Effector memory CD8-positive, alpha-beta T cell (primary cell): Measurements from ENCODE around the gene DDAH1.
"Not testable (repeated sequence)": the region's sequence is repeated elsewhere in the genome, so short reads cannot be mapped to it uniquely, and the experiment has no call there.

Source experiments
- ATAC-seq: fragments of 150-1000 bp; cut with Tn5 transposase; replicated peaks from 2 replicates; pipeline ENCODE4 v1.10.0; 2021; ENCODE audit warnings: mild to moderate bottlenecking, moderate library complexity
- DNase-seq, 3 experiments: peaks; one replicate each; pipeline ENCODE4 v3.0.0; 2021
- H3K27ac Mint-ChIP-seq, 2 donors: one replicate each; pipeline ENCODE4 v1.8.0; 2022; ENCODE audit warnings: mild to moderate bottlenecking in 2 of 2, mixed read lengths in 2 of 2, moderate library complexity in 2 of 2
- H3K27me3 Mint-ChIP-seq, 2 donors: one replicate each; pipeline ENCODE4 v1.8.0; 2022; ENCODE audit warnings: mixed read lengths in 2 of 2
- H3K36me3 Mint-ChIP-seq: one replicate; pipeline ENCODE4 v1.8.0; 2022; ENCODE audit warnings: mild to moderate bottlenecking, moderate library complexity, mixed read lengths; ENCODE audit not compliant: insufficient read depth
- H3K4me1 Mint-ChIP-seq, 2 donors: one replicate each; pipeline ENCODE4 v1.8.0; 2022; ENCODE audit warnings: low read depth in 2 of 2, mixed read lengths in 2 of 2
- H3K4me3 Mint-ChIP-seq, 2 donors: one replicate each; pipeline ENCODE4 v1.8.0; 2022; ENCODE audit warnings: mild to moderate bottlenecking in 2 of 2, mixed read lengths in 2 of 2, moderate library complexity in 2 of 2
- H3K9me3 Mint-ChIP-seq, 2 donors: one replicate each; pipeline ENCODE4 v1.8.0; 2022; ENCODE audit warnings: mixed read lengths in 2 of 2

The DDAH1 gene

GRCh38 chr1:85484716-85485115, 19.8 kb upstream of the DDAH1 start:
- H3K27ac Mint-ChIP-seq = no peak overlapping the region

DNA sequence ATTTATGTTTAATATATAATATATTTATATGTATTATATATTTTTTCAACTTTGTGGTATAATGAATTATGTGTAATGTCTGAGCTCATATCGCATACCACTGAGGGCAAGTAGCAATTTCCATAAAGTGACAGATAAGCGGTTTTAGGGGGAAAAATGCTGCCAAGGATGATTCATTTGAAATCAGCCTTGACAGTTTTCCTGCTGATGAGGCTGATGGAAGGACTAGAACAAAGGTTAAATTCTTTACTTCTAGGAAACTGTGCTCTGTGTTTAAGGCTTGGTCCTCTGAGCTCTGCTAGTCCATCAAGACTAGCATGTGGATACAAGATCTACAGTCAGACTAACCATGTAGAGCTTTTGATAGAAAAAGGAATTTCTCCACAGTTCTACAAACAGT, 19.3 kb upstream of the DDAH1 start:
- Mint-ChIP-seq H3K27ac (no peak overlapping the region), H3K9me3 (no peaks in the 10 kb centered on the region), H3K27me3 (peaks cover 6 to 22% of the 10 kb centered on the region in 2 donors), H3K4me3 (no peak overlapping the region), H3K4me1 (no peaks in the 10 kb centered on the region), H3K36me3 (no peaks in the 10 kb centered on the region)
- DNase-seq (no peak), ATAC-seq (no peak)

More at GRCh38 chr1:85484716-85485115, 19.8 kb upstream of the DDAH1 start:
- no peak for DNase-seq
- H3K9me3 Mint-ChIP-seq = no peaks in the 10 kb centered on the region
- no peak overlapping the region for H3K4me3 Mint-ChIP-seq
- H3K36me3 Mint-ChIP-seq = no peaks in the 10 kb centered on the region
- no peaks in the 10 kb centered on the region for H3K4me1 Mint-ChIP-seq
- ATAC-seq = no peak
- peaks cover 6 to 22% of the 10 kb centered on the region in 2 donors for H3K27me3 Mint-ChIP-seq

GRCh38 chr1:85481688-85482087, 16.7 kb upstream of the DDAH1 start:
- ATAC-seq = no peak
- H3K27ac Mint-ChIP-seq = no peak overlapping the region
- no peak overlapping the region for H3K4me3 Mint-ChIP-seq
- H3K27me3 Mint-ChIP-seq = peaks cover 10 to 37% of the 10 kb centered on the region in 2 donors
- no peaks in the 10 kb centered on the region for H3K9me3 Mint-ChIP-seq
- no peaks in the 10 kb centered on the region for H3K36me3 Mint-ChIP-seq
- no peaks in the 10 kb centered on the region for H3K4me1 Mint-ChIP-seq
- no peak for DNase-seq

- Mint-ChIP-seq H3K36me3 (no peaks in the 10 kb centered on the region), H3K27ac (no peak overlapping the region), H3K4me1 (no peaks in the 10 kb centered on the region), H3K27me3 (peaks cover 13 to 42% of the 10 kb centered on the region in 2 donors), H3K9me3 (no peaks in the 10 kb centered on the region), H3K4me3 (no peak overlapping the region)
- ATAC-seq (no peak), DNase-seq (no peak)
Measured at GRCh38 chr1:85480566-85480965, 15.6 kb upstream of the DDAH1 start.

DNA sequence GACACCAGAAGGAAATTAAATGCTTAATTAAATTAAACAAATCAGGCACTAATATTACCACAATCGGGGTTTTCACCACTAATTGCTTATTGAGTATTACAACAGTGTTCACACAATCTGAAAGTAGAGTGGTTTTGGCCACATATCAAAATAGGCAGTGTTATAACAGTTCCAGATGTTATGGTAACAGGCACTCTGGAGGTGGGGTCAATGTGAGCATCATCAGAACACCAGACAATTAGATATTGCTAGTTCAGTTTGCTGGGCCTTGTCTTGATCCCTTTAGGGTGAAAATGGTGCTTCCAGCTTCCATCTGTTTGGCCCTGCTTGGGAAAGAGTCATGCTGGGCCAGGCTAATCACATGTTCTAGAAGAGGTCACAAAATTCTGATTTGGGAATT, 14.5 kb upstream of the DDAH1 start:
- DNase-seq = no peak
- Mint-ChIP-seq H3K9me3 (no peaks in the 10 kb centered on the region), H3K27me3 (peaks cover 14 to 45% of the 10 kb centered on the region in 2 donors), H3K36me3 (no peaks in the 10 kb centered on the region), H3K27ac (no peak overlapping the region), H3K4me3 (no peak overlapping the region), H3K4me1 (no peaks in the 10 kb centered on the region)
- ATAC-seq = no peak

DNA sequence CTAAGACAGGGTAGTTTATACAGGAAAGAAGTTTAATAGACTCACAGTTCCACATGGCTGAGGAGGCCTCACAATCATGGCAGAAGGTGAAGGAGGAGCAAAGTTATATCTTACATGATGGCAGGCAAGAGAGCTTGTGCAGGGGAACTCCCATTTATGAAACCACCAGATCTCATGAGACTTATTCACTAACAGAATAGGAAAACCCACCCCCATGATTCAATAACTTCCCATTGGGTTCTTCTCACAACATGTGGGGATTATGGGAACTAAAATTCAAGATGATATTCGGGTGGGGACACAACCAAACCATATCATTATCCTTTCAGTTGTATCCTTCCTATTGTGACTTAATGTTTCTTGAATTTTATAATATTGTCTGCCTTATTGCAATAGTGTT, 13.4 kb upstream of the DDAH1 start:
- Mint-ChIP-seq H3K27me3 (peaks cover 25 to 41% of the 10 kb centered on the region in 2 donors), H3K4me1 (no peaks in the 10 kb centered on the region), H3K4me3 (no peak overlapping the region), H3K27ac (no peak overlapping the region), H3K9me3 (peaks cover 0 to 2% of the 10 kb centered on the region in 2 donors), H3K36me3 (no peaks in the 10 kb centered on the region)
- ATAC-seq = no peak
- no peak for DNase-seq

DNA sequence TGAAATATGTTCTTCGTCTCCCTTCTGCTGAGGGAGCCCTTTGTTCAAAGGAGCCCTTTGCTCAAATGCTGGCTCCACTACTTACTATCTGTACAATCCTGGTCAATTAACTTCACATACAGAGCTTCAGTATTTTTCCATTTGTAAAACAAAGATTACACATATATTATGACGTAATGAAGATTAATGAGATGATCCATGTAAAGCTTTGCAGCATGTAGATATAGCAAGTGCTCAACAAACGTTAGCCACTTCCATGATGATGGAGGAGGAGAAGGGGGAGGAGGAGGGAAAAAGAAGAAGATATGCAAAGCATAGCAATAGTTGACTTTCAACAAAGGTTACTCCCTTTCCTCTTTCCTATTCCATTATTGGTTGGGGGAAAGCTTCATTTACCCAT, 10.1 kb upstream of the DDAH1 start:
- no peaks in the 10 kb centered on the region for H3K36me3 Mint-ChIP-seq
- ATAC-seq (no peak), DNase-seq (no peak)
- H3K4me3 Mint-ChIP-seq = no peak overlapping the region
- no peaks in the 10 kb centered on the region for H3K4me1 Mint-ChIP-seq
- no peak overlapping the region for H3K27ac Mint-ChIP-seq
- peaks cover 0 to 2% of the 10 kb centered on the region in 2 donors for H3K9me3 Mint-ChIP-seq
- peaks cover 34 to 46% of the 10 kb centered on the region in 2 donors for H3K27me3 Mint-ChIP-seq

DNA sequence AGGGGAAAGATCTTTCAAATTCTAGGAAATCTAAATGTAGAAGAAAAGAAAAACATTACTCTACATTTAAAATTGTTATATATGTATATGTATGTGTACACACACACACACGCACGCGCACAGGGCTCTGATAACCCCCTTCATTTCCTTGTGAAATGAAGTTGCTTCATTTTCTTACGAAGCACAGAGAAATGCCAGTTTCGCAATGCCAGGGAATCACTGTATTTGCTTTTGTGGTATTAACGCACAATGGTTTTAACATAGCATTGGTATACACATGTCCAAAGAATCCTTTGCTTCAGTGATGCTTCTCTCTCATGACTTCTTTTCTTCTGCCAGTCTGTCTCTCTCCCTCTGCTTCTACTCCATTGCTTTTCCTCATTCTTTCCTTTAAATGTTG, 8.4 kb upstream of the DDAH1 start:
- H3K4me1 Mint-ChIP-seq = no peaks in the 10 kb centered on the region
- no peak overlapping the region for H3K27ac Mint-ChIP-seq
- no peak overlapping the region for H3K4me3 Mint-ChIP-seq
- peaks cover 0 to 2% of the 10 kb centered on the region in 2 donors for H3K9me3 Mint-ChIP-seq
- DNase-seq (no peak), ATAC-seq (no peak)
- H3K27me3 Mint-ChIP-seq = peaks cover 47 to 57% of the 10 kb centered on the region in 2 donors
- H3K36me3 Mint-ChIP-seq = no peaks in the 10 kb centered on the region

- no peak overlapping the region for H3K27ac Mint-ChIP-seq
- H3K27me3 Mint-ChIP-seq = peaks cover 55 to 61% of the 10 kb centered on the region in 2 donors
- no peak overlapping the region for H3K4me3 Mint-ChIP-seq
- ATAC-seq (no peak), DNase-seq (no peak)
- peaks cover 0 to 2% of the 10 kb centered on the region in 2 donors for H3K9me3 Mint-ChIP-seq
- H3K4me1 Mint-ChIP-seq = no peaks in the 10 kb centered on the region
- H3K36me3 Mint-ChIP-seq = no peaks in the 10 kb centered on the region
Measured at GRCh38 chr1:85471558-85471957, 6.6 kb upstream of the DDAH1 start.

GRCh38 chr1:85470130-85470529, 5.2 kb upstream of the DDAH1 start:
- ATAC-seq, H3K4me1 Mint-ChIP-seq, H3K27ac Mint-ChIP-seq, H3K36me3 Mint-ChIP-seq, H3K4me3 Mint-ChIP-seq, DNase-seq, H3K9me3 Mint-ChIP-seq: not testable (repeated sequence)
- peaks cover 60% of the 10 kb centered on the region in 2 donors for H3K27me3 Mint-ChIP-seq

GRCh38 chr1:85467929-85468540, 3.1 kb upstream of the DDAH1 start:
- no peak for DNase-seq
- no peaks in the 10 kb centered on the region for H3K9me3 Mint-ChIP-seq
- peaks cover 4 to 5% of the 10 kb centered on the region in 2 donors for H3K4me1 Mint-ChIP-seq
- H3K36me3 Mint-ChIP-seq = no peaks in the 10 kb centered on the region
- H3K27me3 Mint-ChIP-seq = peaks cover 62 to 69% of the 10 kb centered on the region in 2 donors
- H3K4me3 Mint-ChIP-seq = no peak overlapping the region
- H3K27ac Mint-ChIP-seq = no peak overlapping the region
- ATAC-seq = no peak

GRCh38 chr1:85467036-85467435, 2.1 kb upstream of the DDAH1 start:
- no peak overlapping the region for H3K4me3 Mint-ChIP-seq
- no peaks in the 10 kb centered on the region for H3K36me3 Mint-ChIP-seq
- H3K9me3 Mint-ChIP-seq = no peaks in the 10 kb centered on the region
- DNase-seq (no peak), ATAC-seq (no peak)
- peaks cover 72 to 78% of the 10 kb centered on the region in 2 donors for H3K27me3 Mint-ChIP-seq
- no peak overlapping the region for H3K27ac Mint-ChIP-seq
- peaks cover 4 to 5% of the 10 kb centered on the region in 2 donors for H3K4me1 Mint-ChIP-seq

- H3K27ac Mint-ChIP-seq = no peak overlapping the region
Measured at GRCh38 chr1:85465786-85466134, 801 bp upstream of the DDAH1 start.

DNA sequence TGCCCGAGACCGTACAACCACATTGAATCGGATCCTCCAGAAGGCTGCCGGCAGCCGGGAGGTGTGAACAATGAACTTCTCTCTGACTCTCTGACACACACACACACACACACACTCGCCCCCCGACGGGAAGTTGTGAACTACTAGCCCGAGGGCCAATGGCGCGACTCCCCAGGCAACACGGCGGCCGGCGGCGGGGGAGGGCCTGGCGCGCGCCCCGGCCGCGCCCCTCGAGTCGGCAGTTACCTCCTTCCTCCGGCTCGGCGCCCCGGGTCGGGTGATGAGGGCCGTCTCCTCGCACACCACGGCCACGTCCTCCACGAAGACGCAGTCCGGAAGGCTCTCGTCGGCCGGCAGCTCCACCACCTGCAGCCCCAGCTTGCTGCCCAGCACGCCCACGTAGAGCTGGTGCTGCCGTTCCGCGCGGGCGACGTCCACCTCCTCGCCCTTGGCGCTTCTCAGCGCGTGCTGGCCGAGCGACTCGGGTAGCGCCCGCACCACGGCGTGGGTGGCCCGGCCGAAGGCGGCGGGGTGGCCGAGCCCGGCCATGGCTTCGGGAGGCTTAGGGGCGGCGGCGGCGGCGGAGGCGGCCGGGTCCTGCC, 361 bp downstream of the DDAH1 start:
- Mint-ChIP-seq H3K9me3 (no peaks in the 10 kb centered on the region), H3K4me1 (peaks cover 4 to 5% of the 10 kb centered on the region in 2 donors), H3K36me3 (no peaks in the 10 kb centered on the region), H3K27me3 (peaks cover 73 to 74% of the 10 kb centered on the region in 2 donors), H3K27ac (no peak overlapping the region), H3K4me3 (peak overlapping the region; percentile 1 to 44)
- DNase-seq (no peak), ATAC-seq (peak; percentile 36)

More at GRCh38 chr1:85465786-85466134, 801 bp upstream of the DDAH1 start:
- Mint-ChIP-seq H3K4me1 (peaks cover 4 to 5% of the 10 kb centered on the region in 2 donors), H3K27me3 (peaks cover 78 to 81% of the 10 kb centered on the region in 2 donors), H3K9me3 (no peaks in the 10 kb centered on the region), H3K4me3 (peak overlapping the region; percentile 10 to 32), H3K36me3 (no peaks in the 10 kb centered on the region)
- no peak for DNase-seq
- no peak for ATAC-seq
